HG03159 (cell line): ENCODE results near the gene PBX1.
A peak's percentile ranks its signal among the peaks of the same experiment; 100 is the strongest.

Experiments used
- ATAC-seq: cut with Tn5 transposase; IDR thresholded peaks from one replicate; pipeline ENCODE4 v1.9.1; 2021; ENCODE audit warnings: mild to moderate bottlenecking, moderate library complexity; ENCODE audit not compliant: unreplicated experiment

PBX1 gene

GRCh38 chr1:164771619-164772361 is 212.8 kb downstream of the PBX1 start:
- no peak for ATAC-seq

- ATAC-seq, result no peak
Measured at GRCh38 chr1:164772635-164773034, 213.7 kb downstream of the PBX1 start.

- no peak for ATAC-seq
Measured at GRCh38 chr1:164773102-164773501, 214.1 kb downstream of the PBX1 start.

GRCh38 chr1:164774413-164774812 is 215.4 kb downstream of the PBX1 start:
- ATAC-seq, result no peak

- no peak for ATAC-seq
Measured at GRCh38 chr1:164774819-164775654, 216.1 kb downstream of the PBX1 start.

GRCh38 chr1:164777518-164777917 is 218.5 kb downstream of the PBX1 start:
- ATAC-seq, result no peak

GRCh38 chr1:164779376-164779775 is 220.4 kb downstream of the PBX1 start:
- no peak for ATAC-seq

GRCh38 chr1:164780111-164780812 is 221.3 kb downstream of the PBX1 start:
- ATAC-seq, result no peak

GRCh38 chr1:164780863-164781262 is 221.9 kb downstream of the PBX1 start:
- ATAC-seq, result no peak

- ATAC-seq, result no peak
Measured at GRCh38 chr1:164781972-164782371, 223.0 kb downstream of the PBX1 start.

- ATAC-seq, result no peak
Measured at GRCh38 chr1:164783778-164784555, 225.0 kb downstream of the PBX1 start.

GRCh38 chr1:164784960-164785359 is 226.0 kb downstream of the PBX1 start:
- ATAC-seq, result no peak

- ATAC-seq, result no peak
Measured at GRCh38 chr1:164785841-164786534, 227.0 kb downstream of the PBX1 start.

GRCh38 chr1:164786980-164787833 is 228.2 kb downstream of the PBX1 start:
- peak; percentile 97 for ATAC-seq

- ATAC-seq, result no peak
Measured at GRCh38 chr1:164787834-164788231, 228.8 kb downstream of the PBX1 start.

- ATAC-seq, result no peak
Measured at GRCh38 chr1:164790081-164790480, 231.1 kb downstream of the PBX1 start.

GRCh38 chr1:164792410-164793004 is 233.5 kb downstream of the PBX1 start:
- no peak for ATAC-seq

- no peak for ATAC-seq
Measured at GRCh38 chr1:164794356-164794755, 235.4 kb downstream of the PBX1 start.

GRCh38 chr1:164796916-164797315 is 237.9 kb downstream of the PBX1 start:
- no peak for ATAC-seq
